Stimulated activated CD8-positive, alpha-beta memory T cell treated with anti-CD3 and anti-CD28 coated beads, Interleukin-12 subunit alpha, Interleukin-12 subunit beta, amount 100 ng/mL, for 4 hours (primary cell): ENCODE results near the gene ST6GALNAC6.

ENCODE experiments used
- DNase-seq: peaks from one replicate; pipeline ENCODE4 v3.0.0-alpha.2; 2020; ENCODE audit warnings: low read depth

Gene ST6GALNAC6

DNA sequence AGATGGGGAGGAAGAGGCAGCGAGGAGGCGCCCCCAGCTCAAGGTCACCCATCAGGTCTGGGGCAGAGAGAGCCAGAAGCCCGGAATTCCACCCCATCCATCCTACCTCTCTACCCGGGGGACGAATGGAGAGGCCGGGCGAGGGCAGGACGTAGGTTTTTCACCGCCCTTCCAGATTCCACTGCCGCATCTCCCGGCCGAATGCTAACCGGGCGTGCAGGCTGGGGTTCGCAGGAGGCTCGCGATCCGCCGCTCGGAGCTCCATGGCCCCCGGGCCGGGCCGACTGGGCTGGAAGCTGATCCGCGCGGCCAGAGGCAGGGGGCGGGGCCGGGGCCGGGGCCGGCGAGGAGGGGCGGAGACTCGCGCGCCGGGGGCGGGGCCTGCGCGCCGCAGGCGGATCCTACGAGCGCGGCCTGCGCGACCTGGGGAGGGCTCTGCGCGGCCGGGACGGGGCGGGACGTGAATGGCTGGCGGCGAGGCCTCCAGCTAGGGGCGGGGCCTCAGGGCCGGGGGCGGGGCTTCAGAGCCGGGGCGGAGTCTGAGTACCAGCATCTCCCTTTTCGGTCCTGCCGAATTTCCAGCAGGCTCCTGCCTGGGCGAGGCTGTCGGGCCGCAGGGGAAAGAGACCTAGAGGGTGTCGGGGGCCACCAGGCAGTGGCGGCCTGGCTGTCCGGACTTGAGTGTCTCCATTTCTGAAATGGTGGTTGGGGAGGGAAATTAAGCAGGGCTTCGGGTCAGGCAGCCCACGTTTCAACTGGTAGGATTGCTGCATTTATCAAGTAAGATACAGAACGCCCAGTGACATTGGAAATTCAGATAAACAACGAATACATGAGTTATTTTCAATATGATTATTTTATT is 17.5 kb upstream of the ST6GALNAC6 start, which contains the start of gene ST6GALNAC4:
ST6GALNAC4 (minus strand) TSS at position 322 of the 862 bp plus-strand sequence. CDS start 622 bp downstream, outside the sequence.
- DNase-seq: peak; percentile 94

DNA sequence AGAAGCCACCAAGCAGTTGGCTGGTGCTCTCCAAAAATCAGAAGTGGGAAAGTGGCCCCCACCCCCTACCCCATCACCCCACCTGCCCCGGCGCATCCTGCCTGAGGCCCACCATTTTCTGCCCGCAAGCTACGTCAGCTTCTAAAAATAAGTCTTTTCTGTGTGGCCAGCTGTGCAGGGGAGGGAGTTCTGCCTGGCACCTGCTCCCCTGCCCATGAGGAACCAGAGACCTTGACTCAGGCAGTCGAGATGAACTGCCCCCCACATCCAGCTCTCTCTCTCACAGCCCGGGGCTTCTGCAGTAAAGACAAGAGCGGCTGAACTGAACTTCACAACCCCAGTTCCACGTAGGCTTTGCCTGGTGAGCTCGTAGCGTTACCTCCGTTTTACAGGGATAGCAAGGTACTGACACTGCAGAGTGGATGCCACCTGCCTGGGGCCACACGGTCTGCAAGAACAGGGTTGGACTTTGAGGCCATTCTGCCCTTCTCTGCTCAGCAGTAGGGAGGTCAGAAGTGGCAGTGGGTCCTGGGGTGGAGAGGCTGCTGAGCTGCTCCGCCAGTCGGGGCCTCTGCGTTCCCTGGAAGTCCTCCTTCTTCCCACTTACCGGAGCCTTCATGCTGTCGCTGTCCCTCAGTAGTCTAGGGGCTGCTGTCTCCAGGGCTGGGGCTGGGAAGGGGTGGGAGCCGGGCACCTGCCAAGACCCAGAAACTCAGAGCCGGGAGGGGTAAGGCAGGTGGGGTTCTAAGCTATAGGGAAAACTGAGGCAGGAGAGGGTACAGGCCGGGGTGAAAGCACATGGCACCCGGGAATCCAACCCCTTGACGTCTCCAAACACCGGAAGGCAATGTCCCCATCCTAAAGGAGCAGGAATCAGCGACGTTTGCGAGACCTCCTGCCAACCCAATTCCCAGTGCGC is 16.7 kb upstream of the ST6GALNAC6 start:
- no peak for DNase-seq

DNA sequence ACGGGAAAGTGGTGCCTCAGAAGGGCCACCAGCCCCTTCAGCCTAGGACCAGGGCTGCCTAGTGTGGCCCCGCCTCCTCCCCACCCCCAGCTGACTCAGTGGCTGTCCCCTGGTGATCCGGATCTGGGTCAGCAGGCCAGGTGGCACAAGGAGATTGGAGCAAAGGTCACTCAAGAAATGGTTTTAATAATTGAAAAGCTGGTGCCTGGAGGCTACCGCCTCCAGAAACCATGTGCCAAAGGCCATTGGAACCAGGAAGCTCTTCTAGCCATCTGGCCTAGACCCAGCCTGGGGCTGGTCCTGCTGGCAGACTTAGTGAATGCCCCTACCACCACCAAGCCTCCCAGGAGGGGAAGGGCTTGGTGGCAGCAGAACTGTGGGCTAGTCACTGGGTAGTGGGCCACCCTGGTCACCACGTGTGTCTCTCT is 15.9 kb upstream of the ST6GALNAC6 start:
- DNase-seq: no peak

DNA sequence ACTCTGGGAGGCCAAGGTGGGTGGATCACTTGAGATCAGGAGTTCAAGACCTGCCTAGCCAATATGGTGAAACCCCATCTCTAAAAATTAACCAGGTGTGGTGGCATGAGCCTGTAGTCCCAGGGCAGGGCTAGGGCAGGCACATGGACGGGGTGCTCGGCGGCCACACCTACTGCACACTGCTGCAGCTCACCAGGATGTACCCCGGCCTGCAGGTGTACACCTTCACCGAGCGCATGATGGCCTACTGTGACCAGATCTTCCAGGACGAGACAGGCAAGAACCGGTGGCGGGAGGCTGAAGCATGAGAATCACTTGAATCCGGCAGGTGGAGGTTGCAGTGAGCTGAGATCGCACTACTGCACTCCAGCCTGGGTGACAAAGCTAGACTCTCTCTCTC is 14.3 kb upstream of the ST6GALNAC6 start:
- DNase-seq: no peak

DNA sequence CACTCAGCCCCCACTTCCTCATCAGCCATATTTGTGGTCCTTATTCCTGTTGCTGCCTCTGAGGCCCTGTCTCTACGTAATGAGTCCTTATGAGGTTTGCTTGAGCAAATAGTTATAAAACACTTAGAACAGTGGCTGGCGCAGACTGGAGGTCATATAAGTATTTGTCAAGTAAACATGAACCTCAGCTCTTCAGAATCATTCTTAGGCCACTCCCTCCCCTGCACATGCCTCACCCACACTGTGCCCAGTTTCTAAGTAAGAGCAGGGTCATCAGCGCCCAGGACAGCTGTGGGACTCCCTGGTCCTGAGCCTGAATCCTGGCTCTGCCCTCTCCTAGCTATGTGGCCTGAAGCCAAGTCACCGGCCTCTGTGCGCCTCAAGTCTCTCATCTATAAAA is 13.5 kb upstream of the ST6GALNAC6 start:
- DNase-seq: no peak

DNA sequence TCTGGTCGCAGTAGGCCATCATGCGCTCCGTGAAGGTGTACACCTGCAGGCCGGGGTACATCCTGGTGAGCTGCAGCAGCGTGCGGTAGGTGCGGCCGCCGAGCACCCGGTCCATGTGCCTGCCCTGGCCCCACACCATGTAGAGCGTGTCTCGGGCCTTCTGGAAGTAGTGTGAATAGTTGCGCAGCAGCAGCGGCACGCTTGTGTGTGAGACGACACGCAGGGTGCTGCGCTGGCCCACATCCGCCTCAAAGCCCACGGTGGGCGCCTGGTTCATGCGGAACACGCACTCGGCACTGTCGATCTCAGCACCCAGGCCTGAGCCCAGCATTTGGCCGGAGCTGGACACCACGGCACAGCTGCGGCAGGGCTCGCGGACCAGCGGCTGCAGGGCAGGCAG is 12.9 kb upstream of the ST6GALNAC6 start:
- no peak for DNase-seq

DNA sequence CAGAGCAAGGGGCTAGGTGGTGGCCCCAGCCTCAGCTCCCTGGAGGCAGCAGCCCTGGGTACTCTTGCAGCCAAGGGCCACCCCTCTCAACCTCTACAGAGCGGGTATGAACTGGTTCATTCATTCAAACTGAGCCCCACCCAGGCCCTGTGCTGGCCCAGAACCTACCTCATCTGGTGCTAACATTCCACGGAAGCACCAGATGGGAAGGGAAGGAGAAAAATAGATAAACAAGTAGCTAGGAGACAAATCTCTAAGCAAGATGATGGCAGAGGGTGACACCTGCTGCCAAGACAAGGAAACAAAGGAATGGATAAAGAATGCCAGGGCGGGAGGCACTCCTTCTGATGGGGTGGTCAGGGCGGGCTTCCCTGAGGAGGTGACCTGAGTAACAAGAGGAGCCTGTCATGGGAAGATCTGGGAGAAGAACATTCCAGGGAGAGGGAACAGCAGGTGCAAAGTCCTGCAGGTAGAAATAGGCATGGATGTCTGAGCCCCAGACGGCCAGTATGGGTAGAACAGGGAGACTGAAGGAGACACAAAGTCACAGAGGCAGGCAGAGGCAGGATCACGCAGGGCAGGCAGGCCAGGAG is 11.3 kb upstream of the ST6GALNAC6 start:
- no peak for DNase-seq

DNA sequence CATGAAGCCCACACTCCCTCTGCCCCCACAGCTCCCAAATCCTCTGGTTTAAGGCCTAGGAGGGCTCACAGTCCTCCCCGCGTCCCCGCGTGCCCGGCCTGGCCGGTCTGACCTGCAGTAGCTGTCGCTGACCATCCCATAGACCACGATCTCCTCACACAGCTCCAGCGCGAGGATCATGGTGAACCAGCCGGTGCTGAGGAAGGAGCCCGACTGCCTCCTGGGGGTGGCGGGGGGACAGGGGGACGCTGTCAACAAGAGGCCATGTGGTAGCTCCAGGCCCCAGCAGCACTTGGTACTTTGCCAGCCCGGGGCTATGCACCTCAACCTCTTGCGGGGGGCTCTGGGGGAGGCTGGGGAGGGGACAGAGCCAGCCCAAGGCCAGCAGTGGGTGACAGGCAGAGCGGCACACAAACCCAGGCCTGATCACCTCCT is 10.5 kb upstream of the ST6GALNAC6 start:
- DNase-seq: no peak

DNA sequence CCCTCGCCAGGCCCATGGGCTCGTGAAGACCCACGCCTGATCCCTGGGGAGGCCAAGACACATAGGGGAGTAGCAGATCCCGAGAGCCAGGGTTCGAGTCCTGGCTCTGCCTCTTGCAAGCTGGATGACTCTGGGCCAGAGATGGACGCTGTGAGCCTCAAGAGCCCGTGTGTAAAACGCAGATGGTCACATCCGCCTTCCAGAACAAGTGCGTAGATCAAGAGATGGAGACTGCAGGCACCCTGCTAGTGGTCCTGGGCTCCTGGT is 9.2 kb upstream of the ST6GALNAC6 start:
- no peak for DNase-seq

DNA sequence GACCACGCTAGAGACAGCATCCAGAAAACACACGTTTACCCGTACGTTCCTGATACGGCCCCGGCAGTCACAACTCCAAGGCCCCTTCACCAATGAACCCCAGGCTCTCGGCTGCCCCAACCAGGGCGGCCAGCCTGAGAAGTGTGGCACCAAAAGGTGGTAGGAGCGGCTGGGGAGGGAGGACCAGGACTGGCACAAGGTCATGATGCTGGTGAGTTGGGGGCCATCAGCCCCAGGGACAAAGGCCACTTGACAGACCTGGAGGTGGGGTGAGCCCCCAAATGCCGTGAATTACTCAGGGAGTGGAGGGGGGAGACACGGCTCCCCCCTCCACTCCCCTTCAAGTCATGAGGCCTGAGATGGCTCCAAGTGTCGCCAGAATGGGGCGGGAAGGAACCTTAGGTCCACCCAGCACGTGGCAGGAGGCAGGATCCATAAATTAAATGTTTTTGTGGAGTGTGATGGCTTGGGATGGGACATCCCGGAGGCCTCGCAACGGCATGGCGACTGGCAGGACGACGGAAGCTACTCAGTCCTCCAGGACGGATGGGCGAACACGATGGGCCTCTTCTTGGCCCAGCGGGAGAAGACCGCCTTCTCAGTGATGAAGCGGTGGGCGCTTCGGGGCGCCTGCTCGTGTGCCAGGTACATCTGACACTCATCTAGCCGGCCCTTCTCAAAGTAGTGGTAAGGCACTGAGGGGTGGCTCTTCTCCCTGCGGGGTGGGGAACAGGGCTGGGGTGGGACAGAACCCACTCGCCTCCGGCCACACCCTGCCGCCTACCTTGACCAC is 8.7 kb upstream of the ST6GALNAC6 start:
- DNase-seq: no peak

DNA sequence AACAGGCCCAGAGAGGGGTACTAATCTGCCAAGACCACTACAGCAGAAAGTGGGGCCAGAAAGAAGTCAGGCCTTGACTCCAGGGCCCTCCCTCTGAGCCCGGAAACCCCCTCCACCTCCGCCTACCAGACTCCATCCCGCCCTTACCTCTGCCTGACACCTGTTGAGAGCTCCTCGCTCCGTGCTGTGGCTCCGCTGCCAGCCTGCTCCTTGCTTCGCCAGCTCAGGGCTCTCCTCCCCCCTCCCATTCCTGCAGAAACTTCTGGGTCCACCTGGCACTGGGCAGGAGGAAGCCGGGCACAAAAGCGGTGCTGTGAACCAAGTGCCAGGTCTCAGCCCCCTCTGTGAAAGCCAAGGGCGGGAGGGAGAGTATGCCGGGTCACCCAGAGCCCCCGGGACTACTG is 6.4 kb upstream of the ST6GALNAC6 start:
- no peak for DNase-seq

DNA sequence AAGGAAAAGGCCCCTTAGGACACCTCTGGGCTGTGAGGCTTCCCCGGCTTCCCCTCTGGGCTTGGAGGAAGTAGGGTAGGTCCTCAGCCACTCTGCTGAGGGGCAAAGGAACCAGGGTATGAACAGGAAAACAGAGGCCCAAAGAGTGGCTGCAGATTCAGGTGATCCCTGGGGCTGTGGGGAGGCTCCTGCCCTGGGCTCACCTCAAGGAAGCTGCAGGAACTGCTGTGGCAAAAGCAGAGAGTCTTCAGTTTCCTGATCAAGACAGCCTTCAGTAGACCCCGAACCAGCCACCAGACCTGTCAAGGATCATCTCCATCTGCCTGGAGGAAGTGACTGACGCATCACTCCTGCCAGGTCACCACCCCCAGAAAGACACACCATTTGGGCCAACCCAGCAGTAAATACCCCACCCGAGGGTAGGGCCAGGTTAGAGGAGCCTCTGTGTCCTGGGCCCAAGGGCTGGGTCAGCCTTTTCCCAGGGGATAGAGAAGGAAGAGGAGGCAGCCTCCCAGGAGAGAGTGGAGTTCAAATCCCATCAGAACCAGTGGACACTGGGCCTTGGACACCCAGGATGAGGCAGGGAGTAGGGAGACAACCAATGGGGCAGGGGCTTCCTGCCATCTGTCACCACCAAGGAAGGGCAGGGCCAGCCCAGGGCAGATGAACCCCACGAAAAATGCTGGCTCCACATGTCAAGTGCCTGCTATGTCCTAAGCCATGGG is 5.8 kb upstream of the ST6GALNAC6 start:
- DNase-seq: no peak

DNA sequence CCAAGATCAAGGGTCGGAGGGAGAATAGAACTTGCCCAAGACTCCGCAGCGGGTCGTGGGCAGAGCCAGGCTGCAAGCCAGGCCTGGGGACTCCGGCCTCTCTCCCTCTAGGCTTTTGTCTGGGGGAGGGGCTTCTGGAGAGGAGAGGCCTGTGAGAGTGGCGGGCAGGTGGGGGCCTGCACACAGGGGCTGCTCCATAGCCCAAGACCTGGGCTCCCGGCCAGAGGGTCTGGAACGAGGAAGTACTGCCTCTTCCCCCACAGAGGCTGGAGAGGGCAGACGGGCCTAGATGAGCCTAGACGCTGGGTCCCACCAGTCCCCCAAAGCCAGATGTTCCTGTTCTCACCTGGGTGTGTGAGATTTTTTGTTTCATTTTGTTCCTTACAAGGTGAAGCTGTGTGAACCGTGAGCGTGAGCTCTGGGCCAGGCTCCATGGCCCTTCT is 5.2 kb upstream of the ST6GALNAC6 start:
- no peak for DNase-seq

DNA sequence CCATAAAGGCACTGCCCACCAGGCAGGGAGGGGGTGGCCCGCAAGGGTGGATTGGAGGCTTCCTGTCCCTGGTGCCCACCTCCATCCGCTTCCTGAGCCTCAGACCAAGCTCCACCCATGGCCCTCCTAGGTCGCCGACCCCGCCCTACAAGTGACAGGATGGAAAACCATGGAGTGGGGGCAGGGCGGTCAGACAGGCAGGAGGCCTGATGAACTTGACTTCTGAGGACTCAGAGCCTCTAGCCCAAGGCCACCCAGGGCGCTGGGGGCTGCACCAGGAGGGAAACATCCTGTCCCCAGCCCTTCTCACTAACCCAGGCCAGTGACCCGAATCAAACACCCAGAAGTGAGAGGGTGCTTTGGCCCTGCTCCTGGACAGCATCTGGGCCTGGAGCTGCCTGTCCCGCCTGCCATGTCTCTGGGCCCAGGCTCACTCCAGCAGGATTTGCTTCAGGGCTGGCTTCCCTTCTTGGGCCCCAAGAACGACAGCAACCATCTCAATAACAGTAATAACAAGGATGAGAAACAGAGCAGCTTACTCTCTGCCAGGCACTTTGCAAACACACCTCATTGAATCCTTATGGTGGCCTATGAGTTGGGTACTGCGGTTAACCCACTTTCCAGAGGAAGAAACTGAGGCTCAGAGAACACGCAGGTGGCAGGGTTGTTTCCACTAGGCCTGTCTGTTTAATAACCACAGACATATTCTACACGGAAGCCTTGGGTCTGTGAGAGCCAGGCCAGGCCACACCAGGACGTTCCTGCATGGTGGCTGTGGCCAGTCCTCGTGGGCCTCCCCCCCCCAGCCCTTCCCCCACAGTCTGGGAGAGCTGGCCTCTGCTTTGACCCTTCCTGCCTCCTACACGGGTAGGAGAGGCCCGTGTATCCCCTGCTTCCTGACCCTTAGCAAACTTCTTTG is 4.4 kb upstream of the ST6GALNAC6 start:
- DNase-seq: no peak

DNA sequence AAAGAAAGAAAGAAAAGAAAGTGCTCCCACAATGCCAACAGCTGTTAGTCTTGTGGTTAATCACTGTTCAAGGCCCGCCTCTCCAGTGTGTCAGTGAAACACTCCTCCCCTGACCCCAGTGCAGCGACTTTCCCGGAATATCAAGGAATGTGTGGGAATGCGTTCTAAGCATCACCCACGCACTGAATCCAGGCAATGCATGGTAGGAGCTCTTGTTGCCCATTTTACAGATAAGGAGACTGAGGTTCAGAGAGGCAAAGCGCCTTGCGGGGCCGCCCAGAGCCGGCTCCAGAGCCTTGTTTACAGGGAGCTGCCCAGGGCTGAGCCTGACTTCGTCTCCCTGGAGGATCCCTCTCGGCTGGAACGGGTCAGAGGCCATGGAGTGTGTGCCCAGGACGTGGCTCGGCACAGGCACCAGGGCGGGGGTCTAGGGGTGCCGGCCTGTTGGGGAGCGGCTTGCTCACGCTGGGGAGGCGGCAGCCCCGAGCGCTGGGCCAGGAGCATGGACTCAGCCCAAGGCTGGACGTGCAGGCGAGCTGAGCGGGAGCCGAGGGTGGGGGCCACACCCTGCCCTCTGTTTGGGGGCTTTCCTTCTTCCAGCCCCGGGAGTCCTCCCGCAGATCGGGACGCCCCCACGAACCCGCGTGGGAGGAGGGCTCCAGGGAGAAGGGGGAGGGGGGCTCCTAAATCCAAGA is 823 bp downstream of the ST6GALNAC6 start:
- DNase-seq: no peak

DNA sequence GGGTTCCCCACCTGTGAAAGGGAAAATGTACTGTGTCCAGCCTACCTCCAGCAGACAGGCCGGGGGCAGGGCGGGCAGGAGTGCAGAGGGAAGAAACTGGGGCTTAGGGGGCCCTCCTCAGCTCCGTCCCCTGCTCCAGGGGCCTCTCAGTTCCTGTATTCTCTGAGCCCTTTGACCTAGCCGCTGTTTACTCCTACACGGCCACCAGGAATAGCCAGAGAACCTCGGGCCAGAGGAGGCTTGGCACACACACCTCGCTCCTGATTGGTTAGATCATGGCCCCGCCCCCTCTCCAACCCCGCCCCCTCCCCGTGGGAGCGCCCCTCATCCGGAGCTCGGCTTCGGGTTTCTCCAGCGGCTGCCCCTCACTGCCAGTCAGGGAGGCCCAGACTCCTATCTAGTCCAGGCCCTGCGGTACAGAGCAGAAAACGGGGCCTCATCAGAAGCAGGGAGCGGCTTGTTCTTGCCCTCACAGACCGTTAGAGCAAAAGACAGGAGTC is 2.2 kb downstream of the ST6GALNAC6 start:
- DNase-seq: no peak

DNA sequence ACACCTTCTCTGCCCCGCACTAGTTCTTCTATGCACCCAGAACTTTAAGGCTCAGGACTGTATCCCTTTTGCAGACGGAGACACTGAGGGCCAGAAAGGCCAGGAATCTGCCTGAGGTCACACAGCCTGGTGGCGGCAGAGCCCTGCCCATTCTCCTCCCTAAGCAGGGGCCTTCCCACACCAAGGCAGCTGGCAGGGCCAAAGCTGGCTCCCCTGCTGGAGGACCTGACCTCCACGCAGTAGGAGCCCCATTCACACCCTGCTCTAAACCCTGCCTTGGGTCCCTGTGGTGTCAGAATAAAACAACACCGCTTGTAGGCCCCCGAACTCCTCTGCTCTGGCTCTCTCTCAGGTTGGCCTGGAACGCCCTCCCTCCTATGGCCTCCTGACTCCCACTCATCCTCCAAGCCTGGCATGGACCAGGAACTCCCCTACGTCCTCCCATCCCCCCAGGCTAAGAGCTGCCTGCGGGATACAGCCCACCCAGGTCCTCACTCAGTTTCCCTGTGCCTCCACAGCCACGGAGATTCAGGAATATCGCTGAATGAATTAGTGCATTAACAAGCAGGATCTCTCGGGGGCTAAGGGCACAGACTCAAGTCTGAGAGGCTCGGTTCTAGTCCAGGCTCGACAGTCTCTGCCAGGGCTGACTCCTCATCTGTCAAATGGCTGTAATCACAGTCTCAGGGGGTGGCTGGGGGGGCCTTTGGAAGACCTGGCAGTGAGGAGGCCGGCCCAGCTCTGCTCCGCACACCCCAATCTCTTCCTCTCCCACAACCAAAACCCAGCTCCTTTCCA is 2.8 kb downstream of the ST6GALNAC6 start:
- DNase-seq: no peak

DNA sequence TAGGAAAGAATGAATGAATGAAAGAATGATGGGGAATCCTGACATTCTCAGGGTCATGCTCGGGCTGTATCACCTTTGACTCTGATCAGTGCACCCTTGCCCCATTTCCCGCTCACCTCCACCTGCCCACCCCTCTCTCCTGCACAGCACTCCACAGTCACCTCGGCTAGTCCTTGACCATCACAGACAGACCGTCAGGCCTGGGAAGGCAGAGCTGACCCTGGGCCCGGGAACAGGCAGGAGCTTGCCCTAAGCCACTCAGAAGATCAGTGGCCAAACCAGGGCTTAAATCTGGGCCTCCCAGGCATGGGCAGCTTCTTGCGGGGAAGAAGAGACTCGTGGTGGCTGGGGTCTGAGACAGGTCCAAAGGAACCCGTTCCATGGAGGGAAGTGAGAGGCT is 3.6 kb downstream of the ST6GALNAC6 start:
- no peak for DNase-seq
